ENCODE data around the gene CD7. TPM values are rescaled to one million over a fixed set of nuclear protein-coding genes. Genes with fewer than 3 reads are reported as not detected.
"Not testable (repeated sequence)": the region's sequence is repeated elsewhere in the genome, so short reads cannot be mapped to it uniquely, and the experiment has no call there.

CD7 gene
- total and polyA plus RNA-seq, 7 donors, result 0.13 to 0.81 (median 0.19) TPM; not detected in 1

DNA sequence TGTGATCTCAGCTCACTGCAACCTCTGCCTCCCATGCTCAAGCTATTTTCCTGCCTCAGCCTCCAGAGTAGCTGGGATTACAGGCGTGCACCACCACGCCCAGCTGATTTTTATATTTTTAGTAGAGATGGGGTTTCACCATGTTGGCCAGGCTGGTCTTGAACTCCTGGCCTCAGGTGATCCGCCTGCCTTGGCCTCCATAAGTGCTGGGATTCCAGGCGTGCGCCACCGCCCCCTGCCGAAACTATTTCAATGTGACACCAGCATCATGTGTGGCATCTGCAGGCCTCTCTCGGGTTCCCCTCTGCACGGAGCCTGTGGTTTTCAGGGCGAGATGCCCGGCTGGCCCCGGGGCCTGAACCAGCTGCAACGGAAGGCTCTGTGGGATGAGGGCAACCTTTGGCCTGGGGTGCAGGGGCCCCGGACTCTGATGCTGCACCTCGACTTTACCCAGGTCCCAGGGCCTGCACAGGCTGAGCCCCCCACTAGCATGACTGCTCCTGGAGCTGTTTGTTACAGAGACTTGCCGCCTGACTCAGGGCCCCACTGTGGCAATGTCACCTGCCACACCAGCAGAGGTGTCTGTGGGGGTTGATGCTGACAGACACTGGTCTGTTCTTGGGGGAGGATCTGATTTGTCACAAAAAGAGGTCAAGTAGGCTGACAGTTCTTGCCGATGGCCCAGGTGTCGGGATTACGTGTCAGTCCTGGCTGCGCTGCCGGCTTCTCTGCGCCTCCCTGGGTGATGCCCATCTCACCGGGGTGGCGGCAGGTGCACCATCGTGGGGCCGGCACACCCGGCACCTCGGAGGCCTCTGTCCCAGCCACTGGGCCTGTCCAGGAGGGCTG, 33.0 kb upstream of the CD7 start:
- no peak for ATAC-seq
- no peak overlapping the region for H3K4me3 ChIP-seq
- H3K27me3 ChIP-seq (ENCODE audit: insufficient read depth in 3 of 3, low read length in 2 of 3), result peaks cover 0 to 5% (median 1%) of the 10 kb centered on the region in 3 donors
- intact Hi-C loops (cut with DNase I), result loop anchor here (5.0 to 10.0 kb wide), 3 partner anchors 202 to 427 kb away; no protein-coding TSS in a partner anchor
- H3K27ac ChIP-seq, result no peak overlapping the region
- no peaks in the 10 kb centered on the region for H3K36me3 ChIP-seq (ENCODE audit: insufficient read depth in 1 of 2, low read depth in 1 of 2)
- H3K9me3 ChIP-seq, result no peaks in the 10 kb centered on the region
- TF ChIP-seq, protein P1, sequence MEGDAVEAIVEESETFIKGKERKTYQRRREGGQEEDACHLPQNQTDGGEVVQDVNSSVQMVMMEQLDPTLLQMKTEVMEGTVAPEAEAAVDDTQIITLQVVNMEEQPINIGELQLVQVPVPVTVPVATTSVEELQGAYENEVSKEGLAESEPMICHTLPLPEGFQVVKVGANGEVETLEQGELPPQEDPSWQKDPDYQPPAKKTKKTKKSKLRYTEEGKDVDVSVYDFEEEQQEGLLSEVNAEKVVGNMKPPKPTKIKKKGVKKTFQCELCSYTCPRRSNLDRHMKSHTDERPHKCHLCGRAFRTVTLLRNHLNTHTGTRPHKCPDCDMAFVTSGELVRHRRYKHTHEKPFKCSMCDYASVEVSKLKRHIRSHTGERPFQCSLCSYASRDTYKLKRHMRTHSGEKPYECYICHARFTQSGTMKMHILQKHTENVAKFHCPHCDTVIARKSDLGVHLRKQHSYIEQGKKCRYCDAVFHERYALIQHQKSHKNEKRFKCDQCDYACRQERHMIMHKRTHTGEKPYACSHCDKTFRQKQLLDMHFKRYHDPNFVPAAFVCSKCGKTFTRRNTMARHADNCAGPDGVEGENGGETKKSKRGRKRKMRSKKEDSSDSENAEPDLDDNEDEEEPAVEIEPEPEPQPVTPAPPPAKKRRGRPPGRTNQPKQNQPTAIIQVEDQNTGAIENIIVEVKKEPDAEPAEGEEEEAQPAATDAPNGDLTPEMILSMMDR (IDR thresholded peaks at IDR 0.05), result no peak
- peak in 1 of 2 donors; percentile 49 for DNase-seq
- no peaks in the 10 kb centered on the region for H3K4me1 ChIP-seq
- 81 to 91% (median 84%) methylated on average over 28 of the region's 28 CpGs for WGBS, 3 donors

DNA sequence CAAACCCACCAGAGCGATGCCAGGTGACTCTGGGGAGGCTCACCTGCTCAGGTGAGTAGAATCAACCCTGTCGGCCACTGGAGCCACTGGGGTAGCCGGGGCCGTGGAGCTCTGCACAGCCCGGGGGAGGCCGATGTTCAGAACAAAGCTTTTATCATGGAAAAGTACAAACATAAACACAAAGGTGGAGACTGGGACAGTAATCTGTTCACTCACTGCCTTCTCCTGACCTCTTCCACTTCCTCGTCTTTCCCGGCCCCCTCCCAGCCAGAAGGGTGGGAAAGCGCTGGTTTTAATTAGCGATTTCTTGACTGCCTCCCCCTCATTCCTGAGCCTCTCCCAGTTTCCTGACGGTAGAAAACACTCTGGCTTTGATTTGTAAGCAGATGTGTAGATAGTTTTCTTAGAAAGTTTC, 31.9 kb upstream of the CD7 start:
- TF ChIP-seq, protein P1 (IDR thresholded peaks at IDR 0.05), result no peak
- WGBS, 3 donors, result 58 to 61% (median 59%) methylated on average over 11 of the region's 11 CpGs
- no peak overlapping the region for H3K4me3 ChIP-seq
- no peak overlapping the region for H3K27ac ChIP-seq
- H3K4me1 ChIP-seq, result no peaks in the 10 kb centered on the region
- intact Hi-C loops (cut with DNase I), result loop anchor here in 1 of 2 donors (1.0 kb wide), 1 partner anchor 49 kb away; no protein-coding TSS in a partner anchor
- no peaks in the 10 kb centered on the region for H3K36me3 ChIP-seq (ENCODE audit: insufficient read depth in 1 of 2, low read depth in 1 of 2)
- H3K27me3 ChIP-seq (ENCODE audit: insufficient read depth in 3 of 3, low read length in 2 of 3), result peaks cover 0 to 2% (median 0%) of the 10 kb centered on the region in 3 donors
- H3K9me3 ChIP-seq, result no peaks in the 10 kb centered on the region
- ATAC-seq, result no peak
- DNase-seq, result peak in 1 of 2 donors; percentile 28

DNA sequence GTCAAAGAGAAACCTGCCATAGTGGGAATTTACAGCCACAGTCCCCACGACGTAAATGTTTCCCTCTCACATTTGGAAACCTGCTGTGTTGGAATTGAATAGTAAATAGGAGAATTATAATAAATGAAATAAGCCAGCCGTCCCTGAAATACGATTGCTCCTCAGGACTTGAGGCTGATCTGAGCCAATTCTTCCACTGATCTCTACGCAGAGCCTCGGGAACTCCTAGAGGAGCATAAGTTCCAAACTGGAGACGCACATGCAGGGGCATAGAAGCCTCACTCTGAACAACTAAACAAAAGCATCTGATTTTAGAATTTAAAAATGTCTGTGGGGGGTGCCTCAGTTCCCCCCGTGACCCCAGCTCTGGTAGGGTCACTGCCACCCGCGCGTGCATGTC, 31.5 kb upstream of the CD7 start:
- no peaks in the 10 kb centered on the region for H3K4me1 ChIP-seq
- ATAC-seq, result no peak
- H3K9me3 ChIP-seq, result no peaks in the 10 kb centered on the region
- H3K27me3 ChIP-seq (ENCODE audit: insufficient read depth in 3 of 3, low read length in 2 of 3), result peaks cover 0 to 2% (median 0%) of the 10 kb centered on the region in 3 donors
- intact Hi-C loops (cut with DNase I), result loop anchor here in 1 of 2 donors (1.0 kb wide), 1 partner anchor 49 kb away; no protein-coding TSS in a partner anchor
- H3K4me3 ChIP-seq, result no peak overlapping the region
- H3K36me3 ChIP-seq (ENCODE audit: insufficient read depth in 1 of 2, low read depth in 1 of 2), result no peaks in the 10 kb centered on the region
- no peak for DNase-seq
- TF ChIP-seq, protein P1 (IDR thresholded peaks at IDR 0.05), result no peak
- no peak overlapping the region for H3K27ac ChIP-seq
- WGBS, 3 donors, result 65 to 66% (median 65%) methylated on average over 11 of the region's 11 CpGs

DNA sequence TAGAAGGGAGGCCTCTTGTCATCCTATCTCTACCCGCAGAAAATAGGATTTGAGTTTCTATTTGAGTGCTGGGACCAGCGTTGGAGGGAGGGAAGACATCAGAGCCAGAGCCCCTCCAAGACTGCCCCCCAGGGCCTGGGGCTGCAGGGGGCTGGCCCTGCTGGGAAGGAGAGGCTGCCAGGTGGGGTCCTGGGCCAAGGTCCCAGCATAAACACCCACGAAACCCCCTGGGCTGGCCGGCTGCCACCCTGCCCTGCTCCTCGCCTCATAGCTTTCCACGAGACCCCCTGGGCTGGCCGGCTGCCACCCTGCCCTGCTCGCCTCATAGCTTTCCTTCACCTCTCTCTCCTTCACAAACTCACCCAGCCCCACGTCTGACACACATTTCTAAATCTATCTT, 31.0 kb upstream of the CD7 start:
- no peak for ATAC-seq
- Histone ChIP-seq H3K36me3 (ENCODE audit: insufficient read depth in 1 of 2, low read depth in 1 of 2) (no peaks in the 10 kb centered on the region), H3K27me3 (ENCODE audit: insufficient read depth in 3 of 3, low read length in 2 of 3) (peaks cover 0 to 2% (median 0%) of the 10 kb centered on the region in 3 donors), H3K4me1 (no peaks in the 10 kb centered on the region), H3K9me3 (no peaks in the 10 kb centered on the region), H3K4me3 (no peak overlapping the region), H3K27ac (no peak overlapping the region)
- whole genome bisulfite sequencing, 3 donors, result 59 to 70% (median 68%) methylated on average over 9 of the region's 9 CpGs
- DNase-seq, result no peak
- TF ChIP-seq, protein P1 (IDR thresholded peaks at IDR 0.05), result no peak
- intact Hi-C loops (cut with DNase I), result no loop called here

DNA sequence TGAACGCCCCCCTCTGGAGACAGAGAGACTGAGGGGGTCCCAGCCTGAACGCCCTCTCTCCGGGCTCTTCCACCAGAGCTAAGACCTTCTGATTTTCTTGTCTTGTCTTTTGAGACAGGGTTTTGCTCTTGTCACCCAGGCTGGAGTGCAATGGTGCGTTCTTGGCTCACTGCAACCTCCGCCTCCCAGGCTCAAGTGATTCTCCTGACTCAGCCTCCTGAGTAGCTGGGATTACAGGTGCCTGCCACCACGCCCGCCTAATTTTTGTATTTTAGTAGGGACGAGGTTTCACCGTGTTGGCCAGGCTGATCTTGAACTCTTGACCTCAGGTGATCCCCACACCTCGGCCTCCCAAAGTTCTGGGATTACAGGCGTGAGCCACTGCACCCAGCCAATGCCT, 30.6 kb upstream of the CD7 start:
- ATAC-seq; intact Hi-C loops (cut with DNase I); H3K9me3 ChIP-seq; H3K27ac ChIP-seq; H3K4me1 ChIP-seq; H3K36me3 ChIP-seq (ENCODE audit: insufficient read depth in 1 of 2, low read depth in 1 of 2); H3K27me3 ChIP-seq (ENCODE audit: insufficient read depth in 3 of 3, low read length in 2 of 3); H3K4me3 ChIP-seq: not testable (repeated sequence)
- 79 to 87% (median 81%) methylated on average over 11 of the region's 11 CpGs for WGBS, 3 donors
- peak in 1 of 2 donors; percentile 15 for DNase-seq

Data from psoas muscle (tissue), 8 donors.